SJSA1 (cell line): ENCODE results near the gene CARD9. TPM values are rescaled to one million over a fixed set of nuclear protein-coding genes. Genes with fewer than 3 reads are reported as not detected.

Source experiments
- DNase-seq, 2 experiments: peaks; one replicate each; pipeline ENCODE4 v3.0.0-alpha.2; 2015 to 2020; ENCODE audit warnings: low spot score in 2 of 2, low read depth in 1 of 2
- H3K27ac ChIP-seq: fragments of 250-450 bp; sonication (Bioruptor Pico); 2 replicates; pipeline ENCODE4 v1.5.1; 2020; ENCODE audit warnings: mild to moderate bottlenecking, moderate library complexity
- H3K27me3 ChIP-seq: fragments of 250-450 bp; sonication (Bioruptor Pico); replicated peaks from 2 replicates; pipeline ENCODE4 v1.5.1; 2020; ENCODE audit warnings: mild to moderate bottlenecking, moderate library complexity
- H3K36me3 ChIP-seq: fragments of 250-450 bp; sonication (Bioruptor Pico); 2 replicates; pipeline ENCODE4 v1.5.1; 2020; ENCODE audit warnings: mild to moderate bottlenecking
- H3K4me1 ChIP-seq: fragments of 250-450 bp; sonication (Bioruptor Pico); replicated peaks from 2 replicates; pipeline ENCODE4 v1.6.1; 2021; ENCODE audit warnings: mild to moderate bottlenecking
- H3K4me3 ChIP-seq: fragments of 250-450 bp; sonication (Bioruptor Pico); 2 replicates; pipeline ENCODE4 v1.5.1; 2020; ENCODE audit warnings: mild to moderate bottlenecking
- H3K9me3 ChIP-seq: fragments of 250-450 bp; sonication (Bioruptor Pico); replicated peaks from 2 replicates; pipeline ENCODE4 v1.5.1; 2020; ENCODE audit warnings: mild to moderate bottlenecking
- total RNA-seq: library from RNA; depleted of rRNA; stranded (reverse); fragments of >200 nt; shearing (Covaris generic); gene quantifications from 2 replicates; pipeline ENCODE4 v1.2.3, GENCODE V29; 2014

CARD9 gene
- total RNA-seq, 1 experiment from 2014 or later: 0.32 TPM

DNA sequence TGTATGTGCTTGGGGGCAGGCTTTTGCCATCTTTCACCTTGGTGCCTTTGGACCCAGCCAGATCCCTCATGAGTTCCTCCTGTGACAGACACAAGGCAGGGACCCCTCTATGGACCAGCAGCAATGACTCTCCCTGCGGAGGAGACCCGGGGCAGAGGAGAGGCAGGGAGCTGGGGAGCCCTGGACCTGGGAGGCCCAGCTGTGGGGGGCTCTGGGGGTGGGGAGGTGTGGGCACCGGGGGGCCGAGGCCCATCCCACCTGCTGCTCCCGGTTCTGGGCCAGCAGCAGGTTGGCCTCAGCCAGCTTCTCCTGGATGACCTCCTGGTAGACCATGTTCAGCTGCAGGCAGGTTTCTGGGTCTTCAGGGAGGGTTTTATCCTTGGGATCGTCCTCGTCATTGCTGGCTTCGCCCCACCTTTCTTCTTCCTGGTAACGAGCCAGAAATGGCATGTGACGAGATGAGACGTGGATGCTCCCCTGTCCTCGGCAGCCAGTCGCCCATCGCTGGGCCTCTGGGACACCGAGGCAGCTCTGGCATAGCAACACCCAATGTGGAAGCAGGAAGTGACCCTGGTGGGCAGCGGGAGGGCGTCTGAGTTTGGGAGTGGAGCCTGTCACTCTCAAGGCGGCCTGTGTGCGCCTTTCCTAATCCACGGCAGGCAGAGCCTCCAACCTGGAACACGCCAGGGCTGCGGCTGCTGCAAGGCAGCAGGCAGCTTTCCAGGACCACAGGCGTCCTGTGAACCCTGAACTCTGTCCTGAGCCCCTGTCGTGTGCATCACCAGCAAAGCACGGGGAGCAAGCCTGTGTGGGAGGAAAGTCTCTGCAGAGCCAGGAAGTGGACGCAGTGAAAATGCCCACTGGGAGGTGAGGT is 22.1 kb upstream of the CARD9 start:
- H3K36me3 ChIP-seq: peaks cover 77% of the 10 kb centered on the region
- no peak for DNase-seq
- H3K4me3 ChIP-seq: no peak overlapping the region
- H3K27me3 ChIP-seq: no peaks in the 10 kb centered on the region
- peaks cover 19% of the 10 kb centered on the region for H3K4me1 ChIP-seq
- H3K27ac ChIP-seq: no peak overlapping the region
- H3K9me3 ChIP-seq: no peaks in the 10 kb centered on the region

GRCh38 chr9:136395020-136395340 is 21.5 kb upstream of the CARD9 start:
- Histone ChIP-seq H3K27me3 (no peaks in the 10 kb centered on the region), H3K36me3 (peaks cover 77% of the 10 kb centered on the region), H3K4me3 (no peak overlapping the region), H3K27ac (no peak overlapping the region), H3K4me1 (peaks cover 14% of the 10 kb centered on the region), H3K9me3 (no peaks in the 10 kb centered on the region)
- no peak for DNase-seq

DNA sequence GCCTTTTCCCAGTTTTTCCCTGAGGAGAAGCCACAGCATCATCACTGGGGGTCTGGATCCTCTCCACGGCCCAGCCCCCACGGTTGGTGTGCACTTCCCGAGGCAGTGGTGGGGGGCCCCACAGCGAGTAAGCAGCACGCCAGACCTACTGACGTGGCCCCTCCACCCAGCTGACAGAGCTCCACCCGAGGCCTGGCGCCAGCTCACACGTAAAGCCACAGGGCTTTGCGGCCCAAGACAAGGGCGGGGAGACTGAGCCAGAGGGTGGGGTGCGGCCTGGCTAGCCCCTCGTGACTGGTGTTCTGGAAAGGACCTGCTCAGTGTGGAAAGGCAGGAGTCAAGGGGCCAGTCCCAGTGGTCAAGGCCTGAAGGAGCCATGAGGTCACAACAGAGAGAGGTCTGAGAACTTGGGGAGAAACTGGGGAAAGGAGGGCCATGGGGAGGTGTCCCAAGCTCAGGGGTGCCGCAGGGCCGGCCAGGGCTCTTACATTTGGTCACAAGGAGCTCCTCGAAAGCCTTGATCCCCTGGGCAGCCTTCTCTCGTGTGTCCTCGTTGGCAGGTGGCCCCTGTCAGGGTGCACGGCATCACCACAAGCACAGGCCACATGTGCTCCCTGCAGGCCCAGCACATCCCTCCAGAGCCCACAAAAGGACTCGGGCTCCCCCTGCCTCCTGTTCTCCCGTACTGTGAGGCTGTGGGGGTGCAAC is 21.0 kb upstream of the CARD9 start:
- no peak overlapping the region for H3K4me3 ChIP-seq
- H3K27ac ChIP-seq: no peak overlapping the region
- H3K27me3 ChIP-seq: no peaks in the 10 kb centered on the region
- DNase-seq: no peak
- peaks cover 77% of the 10 kb centered on the region for H3K36me3 ChIP-seq
- no peaks in the 10 kb centered on the region for H3K9me3 ChIP-seq
- peaks cover 9% of the 10 kb centered on the region for H3K4me1 ChIP-seq

- Histone ChIP-seq H3K27me3 (no peaks in the 10 kb centered on the region), H3K36me3 (peaks cover 81% of the 10 kb centered on the region), H3K9me3 (no peaks in the 10 kb centered on the region), H3K4me1 (no peaks in the 10 kb centered on the region; the same call in 1 of the 2 replicates), H3K4me3 (no peak overlapping the region), H3K27ac (no peak overlapping the region)
- DNase-seq: no peak
Measured at GRCh38 chr9:136393531-136393930, 20.1 kb upstream of the CARD9 start.

GRCh38 chr9:136392538-136393449 is 19.3 kb upstream of the CARD9 start:
- Histone ChIP-seq H3K9me3 (no peaks in the 10 kb centered on the region), H3K27me3 (no peaks in the 10 kb centered on the region), H3K36me3 (peaks cover 79% of the 10 kb centered on the region), H3K4me1 (no peaks in the 10 kb centered on the region), H3K4me3 (no peak overlapping the region), H3K27ac (no peak overlapping the region)
- no peak for DNase-seq

GRCh38 chr9:136391737-136392537 is 18.5 kb upstream of the CARD9 start:
- no peak overlapping the region for H3K4me3 ChIP-seq
- no peaks in the 10 kb centered on the region for H3K9me3 ChIP-seq
- no peaks in the 10 kb centered on the region for H3K4me1 ChIP-seq
- no peak overlapping the region for H3K27ac ChIP-seq
- peaks cover 84% of the 10 kb centered on the region for H3K36me3 ChIP-seq
- H3K27me3 ChIP-seq: no peaks in the 10 kb centered on the region
- DNase-seq: no peak

- Histone ChIP-seq H3K9me3 (no peaks in the 10 kb centered on the region), H3K36me3 (peaks cover 75% of the 10 kb centered on the region), H3K4me3 (no peak overlapping the region), H3K4me1 (no peaks in the 10 kb centered on the region), H3K27ac (no peak overlapping the region), H3K27me3 (no peaks in the 10 kb centered on the region)
- DNase-seq: no peak
Measured at GRCh38 chr9:136389396-136389795, 15.9 kb upstream of the CARD9 start.

GRCh38 chr9:136387217-136387616 is 13.7 kb upstream of the CARD9 start:
- H3K27me3 ChIP-seq: no peaks in the 10 kb centered on the region
- DNase-seq: no peak
- no peaks in the 10 kb centered on the region for H3K4me1 ChIP-seq
- no peaks in the 10 kb centered on the region for H3K9me3 ChIP-seq
- peaks cover 74% of the 10 kb centered on the region for H3K36me3 ChIP-seq
- H3K27ac ChIP-seq: no peak overlapping the region
- no peak overlapping the region for H3K4me3 ChIP-seq

GRCh38 chr9:136386018-136386417 is 12.5 kb upstream of the CARD9 start:
- Histone ChIP-seq H3K4me1 (no peaks in the 10 kb centered on the region), H3K36me3 (peaks cover 72% of the 10 kb centered on the region), H3K27me3 (no peaks in the 10 kb centered on the region), H3K4me3 (no peak overlapping the region), H3K9me3 (no peaks in the 10 kb centered on the region), H3K27ac (no peak overlapping the region)
- no peak for DNase-seq

DNA sequence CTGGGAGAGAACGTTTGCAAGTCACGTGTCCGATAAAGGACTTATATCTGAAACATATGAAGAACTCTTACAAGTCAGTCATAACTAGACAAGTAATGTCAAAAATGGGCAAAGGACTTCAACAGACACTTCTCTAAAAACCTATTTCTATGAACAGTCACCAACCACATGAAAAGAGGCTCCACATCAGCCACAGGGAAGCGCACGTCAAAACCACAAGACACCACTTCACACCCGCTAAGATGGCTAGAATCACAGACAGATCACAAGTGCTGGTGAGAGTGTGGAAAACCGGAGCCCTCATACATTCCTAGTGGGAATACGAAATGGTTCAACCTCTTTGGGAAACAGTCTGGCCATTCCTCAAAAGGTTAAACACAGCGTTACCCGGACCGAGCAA is 11.5 kb upstream of the CARD9 start:
- DNase-seq: no peak
- H3K27me3 ChIP-seq: no peaks in the 10 kb centered on the region
- H3K27ac ChIP-seq: no peak overlapping the region
- H3K4me3 ChIP-seq: no peak overlapping the region
- H3K9me3 ChIP-seq: no peaks in the 10 kb centered on the region
- no peaks in the 10 kb centered on the region for H3K4me1 ChIP-seq
- H3K36me3 ChIP-seq: peaks cover 76% of the 10 kb centered on the region

- no peaks in the 10 kb centered on the region for H3K4me1 ChIP-seq
- H3K4me3 ChIP-seq: no peak overlapping the region
- no peak for DNase-seq
- peaks cover 70% of the 10 kb centered on the region for H3K36me3 ChIP-seq
- no peaks in the 10 kb centered on the region for H3K9me3 ChIP-seq
- H3K27ac ChIP-seq: no peak overlapping the region
- H3K27me3 ChIP-seq: no peaks in the 10 kb centered on the region
Measured at GRCh38 chr9:136383436-136383835, 10.0 kb upstream of the CARD9 start.

- H3K4me3 ChIP-seq: no peak overlapping the region
- DNase-seq: no peak
- H3K9me3 ChIP-seq: no peaks in the 10 kb centered on the region
- no peaks in the 10 kb centered on the region for H3K27me3 ChIP-seq
- no peak overlapping the region for H3K27ac ChIP-seq
- H3K36me3 ChIP-seq: peaks cover 62% of the 10 kb centered on the region
- H3K4me1 ChIP-seq: no peaks in the 10 kb centered on the region
Measured at GRCh38 chr9:136381966-136382513, 8.6 kb upstream of the CARD9 start.

DNA sequence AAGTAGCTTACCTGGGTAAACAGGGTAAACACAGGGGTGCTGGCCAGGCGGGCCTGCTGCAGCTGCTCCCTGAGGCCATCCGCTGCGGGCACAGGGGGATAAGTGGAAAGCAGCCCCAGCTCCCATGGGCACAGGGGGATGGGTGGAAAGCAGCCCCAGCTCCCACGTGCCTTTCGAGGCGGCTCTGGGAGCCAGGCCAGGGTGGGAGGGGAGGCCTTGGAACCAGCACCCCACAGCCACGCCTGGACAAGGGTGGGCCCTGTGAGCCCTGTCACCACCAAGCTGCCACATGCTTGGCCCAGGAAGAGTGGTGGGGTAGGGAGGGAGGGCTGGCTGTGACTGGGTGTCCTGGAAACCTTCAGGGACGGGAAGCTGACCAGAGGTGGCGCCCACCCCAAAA is 7.8 kb upstream of the CARD9 start:
- Histone ChIP-seq H3K27ac (no peak overlapping the region), H3K9me3 (no peaks in the 10 kb centered on the region), H3K4me3 (no peak overlapping the region), H3K27me3 (no peaks in the 10 kb centered on the region), H3K4me1 (no peaks in the 10 kb centered on the region), H3K36me3 (peaks cover 57% of the 10 kb centered on the region)
- no peak for DNase-seq
